Measurements from ENCODE around the gene MTHFR. TPM values are rescaled to one million over a fixed set of nuclear protein-coding genes. Genes with fewer than 3 reads are reported as not detected.
A peak's percentile ranks its signal among the peaks of the same experiment; 100 is the strongest.

The MTHFR gene
- total and polyA plus RNA-seq, 3 experiments from 2014 or later = 10.0 to 16.3 (median 13.5) TPM

DNA sequence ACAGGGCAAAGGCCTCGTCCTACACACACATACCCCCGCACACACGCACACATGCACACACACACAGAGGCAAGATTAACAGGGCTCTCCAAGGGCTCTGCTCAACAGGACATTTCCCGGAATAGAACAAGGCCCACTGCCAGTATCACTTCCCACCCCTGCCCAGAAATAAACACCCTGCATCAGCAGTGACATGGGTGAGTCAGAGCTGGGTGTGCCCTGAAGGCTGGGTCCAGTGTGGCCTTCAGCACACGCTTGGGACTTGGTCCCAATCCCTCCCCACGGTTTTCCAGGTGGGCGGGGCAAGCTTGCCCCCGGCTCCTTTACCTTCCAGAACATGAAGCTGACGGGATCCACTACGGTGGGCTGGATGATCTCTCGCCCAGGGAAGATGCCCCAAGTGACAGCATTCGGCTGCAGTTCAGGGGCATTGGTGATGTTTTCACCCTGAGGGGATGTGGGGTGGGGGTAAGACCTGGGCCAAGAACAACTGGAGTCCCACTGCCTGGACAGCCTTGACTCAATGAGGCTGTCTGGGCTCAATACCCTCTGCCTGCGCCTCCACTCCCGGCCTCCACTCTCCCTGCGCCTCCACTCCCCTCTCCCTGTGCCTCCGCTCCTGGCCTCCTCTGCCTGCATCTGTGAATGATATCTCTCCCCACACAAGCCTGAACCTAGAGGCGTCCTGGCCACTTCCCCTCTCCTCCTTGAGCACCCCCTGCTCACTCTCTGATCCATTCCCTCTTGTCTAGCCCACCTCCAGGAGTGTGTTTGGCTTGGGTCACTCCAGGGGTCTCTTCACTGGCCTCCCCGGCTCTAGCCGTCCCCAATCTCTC, 14.7 kb downstream of the MTHFR start:
- Histone ChIP-seq H3K27me3 (ENCODE audit: insufficient read depth, low read length, poor library complexity, severe bottlenecking) (no peaks in the 10 kb centered on the region), H3K4me3 (ENCODE audit: low read length) (no peak overlapping the region), H3K4me1 (ENCODE audit: insufficient read depth, low read length) (peaks cover 6% of the 10 kb centered on the region), H3K9me3 (ENCODE audit: low read length) (no peaks in the 10 kb centered on the region), H3K36me3 (ENCODE audit: insufficient read depth, low read length) (peaks cover 16% of the 10 kb centered on the region), H3K27ac (ENCODE audit: low read depth, low read length) (peak overlapping the region; percentile 33)
- Mint-ChIP-seq H3K4me3 (no peak overlapping the region), H3K9me3 (no peaks in the 10 kb centered on the region), H3K36me3 (peaks cover 0 to 57% (median 12%) of the 10 kb centered on the region in 3 donors), H3K27ac (peak overlapping the region in 4 of 8 donors; percentile 8 to 52 (median 20)), H3K27me3 (no peaks in the 10 kb centered on the region), H3K4me1 (peaks cover 0 to 2% (median 0%) of the 10 kb centered on the region in 3 donors)
- ChIA-PET CTCF (no interaction called here), POLR2A (no interaction called here)
- DNase-seq = no peak

DNA sequence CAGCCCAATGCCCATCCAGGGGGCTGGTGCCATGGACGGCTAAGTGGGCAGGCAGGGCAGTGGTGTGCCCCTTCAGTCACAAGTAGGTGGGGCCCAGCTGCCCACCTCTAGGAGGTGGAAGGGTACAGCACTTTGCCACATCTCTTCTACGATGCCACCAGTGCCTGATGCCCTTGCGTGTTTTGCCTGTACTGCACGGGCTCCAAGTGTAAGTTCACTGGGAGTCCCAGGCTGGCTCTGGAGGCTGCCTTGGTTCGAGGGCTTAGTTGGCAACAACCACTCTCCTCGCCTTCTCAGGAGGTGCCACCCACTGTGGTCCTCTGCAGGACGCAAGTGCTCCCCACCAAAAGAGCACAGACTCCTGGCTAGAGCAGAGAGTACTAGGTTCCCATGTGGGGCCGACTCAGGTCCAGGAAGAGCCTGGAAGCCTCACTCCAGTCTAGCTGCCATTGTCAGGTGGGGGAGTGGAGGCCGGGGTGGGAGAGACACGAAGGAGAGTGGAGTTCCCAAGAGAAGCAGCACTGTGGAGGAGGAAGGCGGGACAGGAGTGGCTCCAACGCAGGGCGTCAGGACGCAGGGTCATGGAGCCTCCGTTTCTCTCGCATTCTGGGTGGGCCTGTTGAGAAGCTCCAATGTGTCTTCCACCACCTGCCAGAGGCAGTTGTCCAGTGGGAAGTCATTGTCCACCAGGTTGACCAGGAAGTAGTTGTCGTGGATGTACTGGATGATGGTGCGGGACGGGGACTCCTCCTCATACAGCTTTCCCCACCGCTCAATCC, 15.5 kb downstream of the MTHFR start:
- Histone ChIP-seq H3K4me1 (ENCODE audit: insufficient read depth, low read length) (peaks cover 9% of the 10 kb centered on the region), H3K4me3 (ENCODE audit: low read length) (no peak overlapping the region), H3K27me3 (ENCODE audit: insufficient read depth, low read length, poor library complexity, severe bottlenecking) (no peaks in the 10 kb centered on the region), H3K27ac (ENCODE audit: low read depth, low read length) (no peak overlapping the region), H3K36me3 (ENCODE audit: insufficient read depth, low read length) (peaks cover 14% of the 10 kb centered on the region), H3K9me3 (ENCODE audit: low read length) (no peaks in the 10 kb centered on the region)
- Mint-ChIP-seq H3K27me3 (no peaks in the 10 kb centered on the region), H3K4me1 (peaks cover 0 to 4% (median 3%) of the 10 kb centered on the region in 3 donors), H3K27ac (peak overlapping the region in 5 of 8 donors; percentile 15 to 70 (median 23)), H3K36me3 (peaks cover 0 to 49% (median 7%) of the 10 kb centered on the region in 3 donors), H3K9me3 (no peaks in the 10 kb centered on the region), H3K4me3 (no peak overlapping the region)
- ChIA-PET POLR2A (no interaction called here), CTCF (no interaction called here)
- no peak for DNase-seq

DNA sequence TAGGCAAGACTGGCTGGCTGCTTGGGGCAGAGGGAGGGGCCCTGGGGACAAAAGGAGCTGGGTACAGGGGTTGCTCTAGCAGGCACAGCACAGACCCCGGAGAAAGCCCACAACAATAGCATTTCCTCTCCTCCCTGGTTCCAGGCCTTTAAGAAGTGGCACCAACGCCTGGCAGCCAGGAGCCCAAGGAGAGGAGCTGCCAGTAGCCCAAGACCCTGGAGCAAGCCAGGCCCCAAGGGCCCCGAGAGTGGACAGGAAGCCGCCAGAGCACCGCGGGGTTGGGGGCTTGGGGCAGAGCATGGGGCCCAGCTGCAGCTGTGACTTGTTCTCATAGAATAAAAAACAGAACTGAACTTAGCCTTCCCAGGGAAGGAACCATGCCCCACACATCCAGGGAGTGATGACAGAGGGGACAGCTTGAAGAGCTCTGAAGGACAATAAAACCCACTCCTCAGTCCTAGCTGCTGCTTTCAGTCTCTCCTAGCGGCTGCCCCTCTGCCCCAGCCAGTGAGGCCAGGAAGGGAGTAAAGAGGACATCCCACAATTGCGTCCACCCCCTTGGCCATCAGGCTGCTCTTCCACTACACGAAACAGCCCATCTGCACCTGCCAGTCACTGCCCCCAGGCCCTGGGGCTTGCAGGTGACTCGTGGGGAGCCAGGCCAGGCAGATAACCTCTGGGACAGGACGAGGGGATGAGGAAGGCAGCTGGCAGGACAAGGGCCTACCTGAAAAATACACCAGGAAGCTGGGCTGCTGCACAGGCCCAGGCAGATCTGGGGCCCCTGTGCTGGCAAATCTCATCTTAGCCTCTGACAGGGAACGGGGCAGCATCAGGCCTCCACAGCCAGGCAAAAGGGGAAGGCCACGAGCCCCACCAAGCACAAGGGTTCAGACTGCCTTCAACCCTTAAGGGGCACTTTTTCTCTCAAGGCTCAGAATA, 16.4 kb downstream of the MTHFR start:
- no peaks in the 10 kb centered on the region for H3K27me3 ChIP-seq (ENCODE audit: insufficient read depth, low read length, poor library complexity, severe bottlenecking)
- Mint-ChIP-seq H3K9me3 (no peaks in the 10 kb centered on the region), H3K4me3 (no peak overlapping the region), H3K27ac (peak overlapping the region in 2 of 8 donors; percentile 60 to 82), H3K36me3 (peaks cover 0 to 40% (median 5%) of the 10 kb centered on the region in 3 donors), H3K27me3 (no peaks in the 10 kb centered on the region), H3K4me1 (peaks cover 0 to 7% (median 5%) of the 10 kb centered on the region in 3 donors)
- CTCF ChIA-PET = interaction anchor here (1.1 kb wide), 1 partner anchor 13 kb away, joined by 3 read pairs; no protein-coding TSS in a partner anchor
- POLR2A ChIA-PET = interaction anchor here (0.8 kb wide), 1 partner anchor 14 kb away, joined by 3 read pairs; no protein-coding TSS in a partner anchor
- peaks cover 5% of the 10 kb centered on the region for H3K36me3 ChIP-seq (ENCODE audit: insufficient read depth, low read length)
- no peaks in the 10 kb centered on the region for H3K9me3 ChIP-seq (ENCODE audit: low read length)
- no peak for DNase-seq
- no peak overlapping the region for H3K27ac ChIP-seq (ENCODE audit: low read depth, low read length)
- peaks cover 18% of the 10 kb centered on the region for H3K4me1 ChIP-seq (ENCODE audit: insufficient read depth, low read length)
- no peak overlapping the region for H3K4me3 ChIP-seq (ENCODE audit: low read length)

DNA sequence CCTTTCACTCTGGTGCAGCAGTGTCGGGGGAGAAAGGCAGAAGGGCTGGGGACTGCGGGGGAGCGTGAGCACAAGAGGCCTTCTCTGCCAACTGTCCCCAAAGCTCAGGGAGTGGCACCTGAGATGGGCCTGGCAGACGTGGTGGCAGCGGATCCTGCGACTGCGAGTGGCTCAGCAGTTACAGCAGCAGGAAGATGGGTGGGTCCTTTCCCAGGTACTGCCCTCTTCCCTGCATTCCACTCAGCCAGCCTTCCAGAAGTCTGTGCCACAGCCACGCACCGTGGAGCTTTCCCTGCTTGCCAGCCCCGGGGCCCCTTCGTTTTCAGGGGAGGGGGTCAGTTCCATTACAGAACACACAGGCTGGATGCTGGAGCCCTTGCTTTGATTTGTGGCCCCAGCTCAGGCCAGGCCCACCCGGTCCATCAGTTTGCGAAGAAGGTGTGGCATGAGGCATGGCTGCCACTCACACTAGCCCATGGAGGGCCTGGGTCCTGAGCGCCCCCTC, 17.2 kb downstream of the MTHFR start:
- ChIA-PET CTCF (interaction anchor here (1.1 kb wide), 1 partner anchor 14 kb away, joined by 3 read pairs; no protein-coding TSS in a partner anchor), POLR2A (interaction anchor here (0.8 kb wide), 1 partner anchor 15 kb away, joined by 3 read pairs; no protein-coding TSS in a partner anchor)
- Histone ChIP-seq H3K9me3 (ENCODE audit: low read length) (no peaks in the 10 kb centered on the region), H3K27me3 (ENCODE audit: insufficient read depth, low read length, poor library complexity, severe bottlenecking) (no peaks in the 10 kb centered on the region), H3K27ac (ENCODE audit: low read depth, low read length) (no peak overlapping the region), H3K4me3 (ENCODE audit: low read length) (no peak overlapping the region), H3K4me1 (ENCODE audit: insufficient read depth, low read length) (peaks cover 19% of the 10 kb centered on the region), H3K36me3 (ENCODE audit: insufficient read depth, low read length) (peaks cover 4% of the 10 kb centered on the region)
- DNase-seq = no peak
- Mint-ChIP-seq H3K4me1 (peaks cover 0 to 7% (median 5%) of the 10 kb centered on the region in 3 donors), H3K27ac (peak overlapping the region in 1 of 8 donors; percentile 50), H3K4me3 (no peak overlapping the region), H3K36me3 (peaks cover 0 to 35% (median 5%) of the 10 kb centered on the region in 3 donors), H3K27me3 (no peaks in the 10 kb centered on the region), H3K9me3 (no peaks in the 10 kb centered on the region)

DNA sequence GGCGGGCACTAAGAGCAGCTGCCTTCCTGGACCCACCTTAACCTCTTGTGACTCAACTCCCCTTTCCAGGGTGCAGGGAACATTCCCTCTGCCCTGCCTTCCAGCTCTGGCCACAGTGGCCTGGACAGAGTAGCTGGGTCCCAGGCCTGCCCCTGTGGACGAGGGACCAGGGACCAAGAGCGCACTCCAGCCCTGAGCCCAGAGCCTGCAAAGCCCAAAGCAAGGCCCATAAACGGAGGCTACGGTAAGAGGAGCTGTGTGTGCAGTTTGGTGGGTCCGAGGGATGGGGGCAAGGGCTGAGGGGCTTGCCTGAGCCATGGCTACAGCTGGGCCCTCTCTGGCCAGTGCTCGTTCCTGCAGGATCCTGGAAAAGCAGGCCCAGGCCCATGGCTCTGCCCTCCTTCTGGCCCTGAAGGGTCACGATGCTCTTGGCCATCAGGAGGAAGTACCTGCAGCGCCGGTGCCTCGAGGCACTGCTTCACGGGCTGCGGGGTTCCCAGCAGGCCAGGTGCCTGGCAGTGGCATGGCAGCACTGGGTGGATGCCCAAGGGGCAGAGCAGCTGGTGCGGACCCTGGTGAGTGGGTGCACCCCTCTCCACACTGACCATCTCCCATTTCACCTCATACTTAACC, 17.8 kb downstream of the MTHFR start:
- peaks cover 19% of the 10 kb centered on the region for H3K4me1 ChIP-seq (ENCODE audit: insufficient read depth, low read length)
- Mint-ChIP-seq H3K9me3 (no peaks in the 10 kb centered on the region), H3K27ac (peak overlapping the region in 1 of 8 donors; percentile 60), H3K4me3 (no peak overlapping the region), H3K4me1 (peaks cover 0 to 7% (median 5%) of the 10 kb centered on the region in 3 donors), H3K36me3 (peaks cover 0 to 34% (median 5%) of the 10 kb centered on the region in 3 donors), H3K27me3 (no peaks in the 10 kb centered on the region)
- no peaks in the 10 kb centered on the region for H3K9me3 ChIP-seq (ENCODE audit: low read length)
- H3K27me3 ChIP-seq (ENCODE audit: insufficient read depth, low read length, poor library complexity, severe bottlenecking) = no peaks in the 10 kb centered on the region
- peaks cover 4% of the 10 kb centered on the region for H3K36me3 ChIP-seq (ENCODE audit: insufficient read depth, low read length)
- ChIA-PET CTCF (interaction anchor here (1.1 kb wide), 1 partner anchor 15 kb away, joined by 3 read pairs; no protein-coding TSS in a partner anchor), POLR2A (no interaction called here)
- no peak overlapping the region for H3K27ac ChIP-seq (ENCODE audit: low read depth, low read length)
- no peak overlapping the region for H3K4me3 ChIP-seq (ENCODE audit: low read length)
- no peak for DNase-seq

DNA sequence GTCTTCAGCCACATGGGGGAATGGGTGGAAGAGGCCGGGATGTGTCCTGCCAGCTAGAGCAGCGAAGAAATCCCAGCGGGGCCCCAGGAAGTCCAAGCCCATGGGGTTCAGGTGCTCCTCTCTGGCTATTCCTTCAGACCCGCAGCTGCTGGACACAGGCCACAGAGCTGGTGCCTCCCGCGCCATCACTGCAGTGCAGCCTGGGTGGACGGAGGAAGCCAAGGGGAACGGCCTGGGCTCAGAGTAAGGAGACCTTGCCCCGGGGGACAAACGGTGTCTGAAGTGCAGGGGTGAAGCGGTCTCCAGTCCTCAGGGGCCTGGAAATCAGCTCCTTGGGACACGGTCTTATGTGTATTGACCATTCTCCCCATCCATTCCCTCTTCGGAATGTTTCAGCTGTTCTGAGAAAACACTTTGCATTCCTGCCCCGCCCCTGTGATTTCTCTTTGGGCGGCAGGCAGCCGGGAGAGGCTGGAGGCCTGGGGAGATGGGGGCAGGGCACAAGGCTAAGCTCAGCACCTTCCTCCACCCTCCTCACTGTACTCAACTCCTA, 18.4 kb downstream of the MTHFR start:
- Histone ChIP-seq H3K27ac (ENCODE audit: low read depth, low read length) (peak overlapping the region; percentile 43), H3K4me1 (ENCODE audit: insufficient read depth, low read length) (peaks cover 19% of the 10 kb centered on the region), H3K9me3 (ENCODE audit: low read length) (no peaks in the 10 kb centered on the region), H3K4me3 (ENCODE audit: low read length) (no peak overlapping the region), H3K36me3 (ENCODE audit: insufficient read depth, low read length) (peaks cover 4% of the 10 kb centered on the region), H3K27me3 (ENCODE audit: insufficient read depth, low read length, poor library complexity, severe bottlenecking) (no peaks in the 10 kb centered on the region)
- Mint-ChIP-seq H3K27ac (no peak overlapping the region), H3K4me1 (peaks cover 0 to 7% (median 5%) of the 10 kb centered on the region in 3 donors), H3K4me3 (no peak overlapping the region), H3K9me3 (no peaks in the 10 kb centered on the region), H3K27me3 (no peaks in the 10 kb centered on the region), H3K36me3 (peaks cover 0 to 28% (median 5%) of the 10 kb centered on the region in 3 donors)
- no peak for DNase-seq
- CTCF ChIA-PET = no interaction called here
- POLR2A ChIA-PET = no interaction called here

DNA sequence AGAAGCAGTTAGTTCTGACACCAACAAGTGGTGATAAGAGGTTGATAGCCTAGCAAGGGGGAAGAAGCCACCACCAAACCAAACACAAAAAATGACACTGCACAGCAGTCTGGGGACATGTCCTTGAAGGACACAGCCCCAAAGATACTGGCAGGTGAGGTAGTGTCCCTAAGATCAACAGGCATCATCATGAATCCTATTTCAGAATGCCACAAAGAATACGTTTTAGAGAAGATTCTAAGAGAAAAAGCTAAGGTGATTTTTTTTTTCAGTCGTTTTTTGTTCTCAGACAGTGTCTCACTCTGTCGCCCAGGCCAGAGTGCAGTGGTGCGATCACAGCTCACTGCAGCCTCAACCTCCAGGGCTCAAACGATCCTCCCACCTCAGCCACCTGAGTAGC, 19.6 kb downstream of the MTHFR start:
- Mint-ChIP-seq H3K4me1 (peaks cover 0 to 7% (median 5%) of the 10 kb centered on the region in 3 donors), H3K9me3 (no peaks in the 10 kb centered on the region), H3K4me3 (no peak overlapping the region), H3K27ac (peak overlapping the region in 2 of 8 donors; percentile 36 to 38), H3K36me3 (peaks cover 0 to 16% (median 0%) of the 10 kb centered on the region in 3 donors), H3K27me3 (no peaks in the 10 kb centered on the region)
- Histone ChIP-seq H3K36me3 (ENCODE audit: insufficient read depth, low read length) (no peaks in the 10 kb centered on the region), H3K27me3 (ENCODE audit: insufficient read depth, low read length, poor library complexity, severe bottlenecking) (no peaks in the 10 kb centered on the region), H3K27ac (ENCODE audit: low read depth, low read length) (no peak overlapping the region), H3K4me3 (ENCODE audit: low read length) (no peak overlapping the region), H3K4me1 (ENCODE audit: insufficient read depth, low read length) (peaks cover 19% of the 10 kb centered on the region), H3K9me3 (ENCODE audit: low read length) (no peaks in the 10 kb centered on the region)
- DNase-seq = no peak
- ChIA-PET CTCF (interaction anchor here (1.7 kb wide), 1 partner anchor 12 kb away, joined by 6 read pairs; no protein-coding TSS in a partner anchor), POLR2A (no interaction called here)

All from CD8-positive, alpha-beta memory T cell (primary cell).